Brain microvascular endothelial cell (primary cell): ENCODE data around the gene GPR6.

Experiments used
- DNase-seq: peaks from one replicate; pipeline ENCODE4 v3.0.0-alpha.2; 2020
- H3K27ac ChIP-seq: fragments of 250-450 bp; sonication (Bioruptor Pico); 2 replicates; pipeline ENCODE4 v1.5.1; 2020; ENCODE audit warnings: mild to moderate bottlenecking, moderate library complexity
- H3K27me3 ChIP-seq: fragments of 250-450 bp; sonication (Bioruptor Pico); replicated peaks from 2 replicates; pipeline ENCODE4 v1.5.1; 2020; ENCODE audit warnings: mild to moderate bottlenecking
- H3K36me3 ChIP-seq: fragments of 250-450 bp; sonication (Bioruptor Pico); replicated peaks from 2 replicates; pipeline ENCODE4 v1.5.1; 2020; ENCODE audit warnings: mild to moderate bottlenecking
- H3K4me3 ChIP-seq: 2 replicates; pipeline ENCODE4 v1.5.1; 2011; ENCODE audit warnings: low read depth, mild to moderate bottlenecking, control low read depth, low read length, moderate library complexity
- in situ Hi-C: cut with HindIII; loops from 2 replicates; pipeline ENCODE4 v1.10.0; 2017; ENCODE audit warnings: low sequenced_read_pairs, low pct_ligation_motif_present
- TF ChIP-seq, protein P1 (sequence below): IDR thresholded peaks from 2 replicates; pipeline ENCODE4 v1.5.1; 2011; ENCODE audit warnings: low read depth, mild to moderate bottlenecking, moderate library complexity, low read length, control low read depth, inconsistent platforms; ENCODE audit errors: missing control alignments

The GPR6 gene

DNA sequence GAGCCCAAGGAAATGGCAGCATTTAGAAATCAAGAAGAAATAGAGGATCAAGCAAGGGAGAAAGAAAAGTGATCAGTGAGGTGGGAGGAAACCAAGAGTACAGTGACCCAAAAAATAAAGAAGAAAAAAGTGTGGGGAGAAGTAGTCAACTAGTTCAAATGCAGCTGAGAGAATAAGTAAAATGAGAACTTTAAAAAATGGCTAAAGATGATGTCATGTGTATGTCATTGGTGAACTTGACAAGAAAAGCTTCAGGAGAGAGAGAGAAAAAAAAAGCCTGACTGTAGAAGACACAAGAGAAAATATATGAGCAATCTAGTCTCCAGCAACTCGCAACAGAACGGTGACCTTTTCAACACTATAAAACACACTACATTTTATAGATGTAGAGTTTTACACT is 6.3 kb downstream of the GPR6 start:
- no peaks in the 10 kb centered on the region for H3K36me3 ChIP-seq
- DNase-seq = no peak
- TF ChIP-seq, protein P1, sequence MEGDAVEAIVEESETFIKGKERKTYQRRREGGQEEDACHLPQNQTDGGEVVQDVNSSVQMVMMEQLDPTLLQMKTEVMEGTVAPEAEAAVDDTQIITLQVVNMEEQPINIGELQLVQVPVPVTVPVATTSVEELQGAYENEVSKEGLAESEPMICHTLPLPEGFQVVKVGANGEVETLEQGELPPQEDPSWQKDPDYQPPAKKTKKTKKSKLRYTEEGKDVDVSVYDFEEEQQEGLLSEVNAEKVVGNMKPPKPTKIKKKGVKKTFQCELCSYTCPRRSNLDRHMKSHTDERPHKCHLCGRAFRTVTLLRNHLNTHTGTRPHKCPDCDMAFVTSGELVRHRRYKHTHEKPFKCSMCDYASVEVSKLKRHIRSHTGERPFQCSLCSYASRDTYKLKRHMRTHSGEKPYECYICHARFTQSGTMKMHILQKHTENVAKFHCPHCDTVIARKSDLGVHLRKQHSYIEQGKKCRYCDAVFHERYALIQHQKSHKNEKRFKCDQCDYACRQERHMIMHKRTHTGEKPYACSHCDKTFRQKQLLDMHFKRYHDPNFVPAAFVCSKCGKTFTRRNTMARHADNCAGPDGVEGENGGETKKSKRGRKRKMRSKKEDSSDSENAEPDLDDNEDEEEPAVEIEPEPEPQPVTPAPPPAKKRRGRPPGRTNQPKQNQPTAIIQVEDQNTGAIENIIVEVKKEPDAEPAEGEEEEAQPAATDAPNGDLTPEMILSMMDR = no peak
- no peak overlapping the region for H3K4me3 ChIP-seq
- peaks cover 10% of the 10 kb centered on the region for H3K27me3 ChIP-seq
- in situ Hi-C loops = no loop called here
- no peak overlapping the region for H3K27ac ChIP-seq

- TF ChIP-seq, protein P1 = no peak
- no peaks in the 10 kb centered on the region for H3K36me3 ChIP-seq
- H3K27ac ChIP-seq = no peak overlapping the region
- in situ Hi-C loops = no loop called here
- no peaks in the 10 kb centered on the region for H3K27me3 ChIP-seq
- no peak overlapping the region for H3K4me3 ChIP-seq
- DNase-seq = no peak
These were observed 9.1 kb downstream of the GPR6 start for GRCh38 chr6:109987196-109987595.

- no peak overlapping the region for H3K27ac ChIP-seq
- no peak overlapping the region for H3K4me3 ChIP-seq
- no peaks in the 10 kb centered on the region for H3K27me3 ChIP-seq
- no peak for DNase-seq
- in situ Hi-C loops = no loop called here
- TF ChIP-seq, protein P1 = no peak
- H3K36me3 ChIP-seq = no peaks in the 10 kb centered on the region
These were observed 13.3 kb downstream of the GPR6 start for GRCh38 chr6:109991201-109992101.

DNA sequence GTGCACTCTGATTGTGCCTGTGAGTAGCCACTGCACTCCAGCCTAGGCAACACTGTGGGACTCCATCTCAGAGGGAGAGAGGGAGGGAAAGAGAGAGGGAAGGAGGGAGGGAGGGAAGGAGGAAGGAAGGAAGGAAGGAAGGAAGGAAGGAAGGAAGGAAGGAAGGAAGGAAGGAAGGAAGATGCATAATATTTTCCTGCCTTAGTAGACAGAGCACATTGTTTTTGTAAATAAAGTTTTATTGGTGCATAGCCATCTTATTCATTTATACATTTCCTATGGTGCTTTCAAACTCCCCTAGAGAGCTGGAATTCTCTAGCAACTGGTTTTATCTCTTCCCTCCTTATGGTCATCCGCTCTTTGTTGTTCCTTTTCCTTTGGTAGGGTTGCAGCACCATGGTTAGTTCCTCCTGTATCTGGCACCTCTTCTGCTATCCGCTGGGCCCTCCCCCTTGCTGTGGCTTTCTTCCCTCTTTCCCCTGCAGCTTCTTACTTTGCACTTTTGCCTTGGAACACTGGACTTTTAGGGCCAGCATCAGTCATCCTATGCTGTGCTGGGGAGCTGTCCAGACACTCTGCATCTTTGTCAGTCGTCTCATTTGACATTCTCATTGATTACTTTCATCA is 20.2 kb downstream of the GPR6 start:
- no peak overlapping the region for H3K4me3 ChIP-seq
- H3K27me3 ChIP-seq = no peaks in the 10 kb centered on the region
- H3K36me3 ChIP-seq = no peaks in the 10 kb centered on the region
- in situ Hi-C loops = no loop called here
- TF ChIP-seq, protein P1 = no peak
- no peak overlapping the region for H3K27ac ChIP-seq
- DNase-seq = peak; percentile 14

DNA sequence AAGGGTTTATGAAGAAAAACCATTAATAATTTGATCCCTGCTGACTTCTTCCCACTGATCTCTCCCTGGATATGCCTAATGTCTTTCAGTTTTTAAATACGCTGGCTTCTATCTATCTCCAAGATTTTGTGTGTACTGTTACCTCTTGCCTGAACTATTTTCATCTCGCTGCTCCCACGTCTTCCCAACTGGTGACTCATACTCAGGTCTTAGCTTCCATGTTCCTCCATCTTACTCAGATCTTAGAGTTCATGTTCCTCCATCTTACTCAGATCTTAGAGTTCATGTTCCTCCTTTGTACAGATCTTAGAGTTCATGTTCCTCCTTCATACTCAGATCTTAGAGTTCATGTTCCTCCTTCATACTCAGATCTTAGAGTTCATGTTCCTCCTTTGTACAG is 21.6 kb downstream of the GPR6 start:
- no peaks in the 10 kb centered on the region for H3K27me3 ChIP-seq
- H3K27ac ChIP-seq = no peak overlapping the region
- in situ Hi-C loops = no loop called here
- no peak for DNase-seq
- TF ChIP-seq, protein P1 = no peak
- H3K4me3 ChIP-seq = no peak overlapping the region
- no peaks in the 10 kb centered on the region for H3K36me3 ChIP-seq
